SK-N-SH treated with all-trans-retinoic acid at 6 μM for 48 hours (cell line): ENCODE results near the gene DRAXIN.

Source experiments
- ARNTL ChIP-seq: fragments of 450-650 bp; formaldehyde crosslinking; IDR thresholded peaks from 2 replicates; pipeline ENCODE4 v1.5.0; 2020; ENCODE audit warnings: low read depth, mild to moderate bottlenecking, moderate library complexity, borderline replicate concordance
- CREB5 ChIP-seq: fragments of 250-450 bp; sonication (Bioruptor Pico); IDR thresholded peaks from 2 replicates; pipeline ENCODE4 v1.5.1; 2020; ENCODE audit warnings: low read depth, mild to moderate bottlenecking, moderate library complexity
- ISL1 ChIP-seq: fragments of 250-450 bp; sonication (Bioruptor Pico); IDR thresholded peaks from 2 replicates; pipeline ENCODE4 v2.1.2; 2022; ENCODE audit warnings: mild to moderate bottlenecking, moderate library complexity
- OSR1 ChIP-seq: fragments of 250-450 bp; sonication (Bioruptor Pico); IDR thresholded peaks from 2 replicates; pipeline ENCODE4 v1.8.0; 2022; ENCODE audit warnings: moderate library complexity, mild to moderate bottlenecking, inconsistent platforms
- PATZ1 ChIP-seq: fragments of 250-450 bp; sonication (Bioruptor Pico); IDR thresholded peaks from 2 replicates; pipeline ENCODE4 v1.8.0; 2020; ENCODE audit warnings: mild to moderate bottlenecking, moderate library complexity, borderline replicate concordance
- RARB ChIP-seq: fragments of 250-450 bp; sonication (Bioruptor Pico); IDR thresholded peaks from 2 replicates; pipeline ENCODE4 v1.8.0; 2021; ENCODE audit warnings: mild to moderate bottlenecking, moderate library complexity
- ZNF565 ChIP-seq: fragments of 450-650 bp; formaldehyde crosslinking; conservative IDR thresholded peaks from 2 replicates; pipeline ENCODE4 v1.5.0; 2020; ENCODE audit warnings: low read depth, mild to moderate bottlenecking, moderate library complexity

- TF ChIP-seq ARNTL (CRISPR knock-in tag) = no peak
- TF ChIP-seq ZNF565 (CRISPR knock-in tag) = no peak
- TF ChIP-seq CREB5 (CRISPR knock-in tag) = no peak
- no peak for TF ChIP-seq OSR1
- TF ChIP-seq ISL1 (CRISPR knock-in tag) = no peak
- TF ChIP-seq PATZ1 = no peak
- TF ChIP-seq RARB = no peak
Observed at GRCh38 chr1:11722538-11722937, 31.0 kb downstream of the DRAXIN start.
